Kidney epithelial cell (primary cell): Measurements from ENCODE around the gene ABI1. TPM values are rescaled to one million over a fixed set of nuclear protein-coding genes. Genes with fewer than 3 reads are reported as not detected.

ENCODE experiments used
- DNase-seq: peaks from one replicate; pipeline ENCODE4 v3.0.0-alpha.2; 2010; ENCODE audit warnings: low read depth
- H3K27me3 ChIP-seq: 2 replicates; pipeline ENCODE4 v1.6.0; 2011; ENCODE audit warnings: low read length; ENCODE audit not compliant: control insufficient read depth, insufficient read depth
- H3K36me3 ChIP-seq: 2 replicates; pipeline ENCODE4 v1.5.1; 2011; ENCODE audit warnings: low read length; ENCODE audit not compliant: control insufficient read depth, insufficient read depth
- H3K4me3 ChIP-seq: 2 replicates; pipeline ENCODE4 v1.5.1; 2011; ENCODE audit warnings: low read depth, mild to moderate bottlenecking, control low read depth, low read length
- CTCF ChIP-seq: IDR thresholded peaks from 2 replicates; pipeline ENCODE4 v1.5.1; 2011; ENCODE audit warnings: mild to moderate bottlenecking, moderate library complexity, low read length, control low read depth, inconsistent platforms; ENCODE audit not compliant: insufficient read depth, poor library complexity, severe bottlenecking
- total RNA-seq: library from RNA; depleted of rRNA; stranded (reverse); fragments of >200 nt; gene quantifications from 2 replicates; pipeline ENCODE4 v1.2.3, GENCODE V29; 2015

The ABI1 gene
- total RNA-seq, 1 donor from 2014 or later: 41.6 TPM

- TF ChIP-seq CTCF: no peak
- H3K4me3 ChIP-seq: no peak overlapping the region
- no peaks in the 10 kb centered on the region for H3K27me3 ChIP-seq
- H3K36me3 ChIP-seq: no peaks in the 10 kb centered on the region
- DNase-seq: no peak
Measured at GRCh38 chr10:26706206-26706605, 154.6 kb downstream of the ABI1 start.

GRCh38 chr10:26703974-26704373, 156.8 kb downstream of the ABI1 start:
- DNase-seq: no peak
- Histone ChIP-seq H3K36me3 (peaks cover 1% of the 10 kb centered on the region), H3K27me3 (no peaks in the 10 kb centered on the region), H3K4me3 (no peak overlapping the region)
- no peak for TF ChIP-seq CTCF

DNA sequence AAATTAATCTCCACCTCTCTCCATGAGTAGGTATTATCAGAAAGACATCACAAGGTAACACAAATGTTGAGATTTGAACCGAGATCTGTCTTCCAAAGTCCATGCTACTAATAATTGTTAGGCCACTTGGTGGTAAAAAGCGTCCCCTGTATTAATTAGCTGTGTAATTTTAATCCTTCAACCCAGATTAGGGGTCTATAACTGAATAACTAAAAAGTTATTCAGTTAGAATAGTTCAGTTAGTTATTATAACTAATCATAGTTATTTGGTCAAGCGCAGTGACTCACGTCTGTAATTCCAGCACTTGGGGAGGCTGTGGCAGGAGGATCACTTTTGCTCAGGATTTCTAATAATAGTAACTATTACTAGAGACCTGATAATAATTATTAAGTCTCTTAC, 157.7 kb downstream of the ABI1 start:
- Histone ChIP-seq H3K36me3 (peaks cover 1% of the 10 kb centered on the region), H3K4me3 (no peak overlapping the region), H3K27me3 (no peaks in the 10 kb centered on the region)
- DNase-seq: no peak
- no peak for TF ChIP-seq CTCF

- no peaks in the 10 kb centered on the region for H3K27me3 ChIP-seq
- H3K36me3 ChIP-seq: peaks cover 1% of the 10 kb centered on the region
- no peak for TF ChIP-seq CTCF
- H3K4me3 ChIP-seq: no peak overlapping the region
- no peak for DNase-seq
Measured at GRCh38 chr10:26700884-26701630, 159.7 kb downstream of the ABI1 start.

- Histone ChIP-seq H3K36me3 (peaks cover 1% of the 10 kb centered on the region), H3K4me3 (no peak overlapping the region), H3K27me3 (no peaks in the 10 kb centered on the region)
- no peak for TF ChIP-seq CTCF
- no peak for DNase-seq
Measured at GRCh38 chr10:26699631-26700030, 161.1 kb downstream of the ABI1 start.

GRCh38 chr10:26698909-26699308, 161.8 kb downstream of the ABI1 start:
- Histone ChIP-seq H3K27me3 (no peaks in the 10 kb centered on the region), H3K36me3 (peaks cover 1% of the 10 kb centered on the region), H3K4me3 (peak overlapping the region; percentile 71)
- no peak for TF ChIP-seq CTCF
- no peak for DNase-seq
